GM23338 (cell line): ENCODE data around the gene CENPT. TPM values are rescaled to one million over a fixed set of nuclear protein-coding genes. Genes with fewer than 3 reads are reported as not detected.
A peak's percentile ranks its signal among the peaks of the same experiment; 100 is the strongest.

ENCODE experiments used
- ATAC-seq: fragments of 200-7000 bp; cut with Tn5 transposase; 3 replicates; pipeline ENCODE4 v1.9.1; 2020
- DNase-seq: peaks from one replicate; pipeline ENCODE4 v3.0.0-alpha.2; 2015; ENCODE audit warnings: low spot score
- H2AFZ ChIP-seq: fragments of 200-600 bp; sonication (generic); 2 replicates; pipeline ENCODE4 v1.8.0; 2016; ENCODE audit warnings: antibody characterized with exemption, mild to moderate bottlenecking, moderate library complexity
- H3F3A ChIP-seq: fragments of 200-600 bp; sonication (generic); replicated peaks from 2 replicates; pipeline ENCODE4 v1.8.0; 2017; ENCODE audit warnings: antibody characterized with exemption, mixed run types, low read depth
- H3K27ac ChIP-seq: fragments of 200-600 bp; sonication (generic); 2 replicates; pipeline ENCODE4 v1.6.1; 2016; ENCODE audit warnings: low read depth
- H3K27me3 ChIP-seq: fragments of 200-600 bp; sonication (generic); 2 replicates; pipeline ENCODE4 v1.8.0; 2016; ENCODE audit warnings: mild to moderate bottlenecking, mixed run types, moderate library complexity; ENCODE audit not compliant: insufficient read depth
- H3K36me3 ChIP-seq: fragments of 200-600 bp; sonication (generic); 2 replicates; pipeline ENCODE4 v1.8.0; 2016; ENCODE audit warnings: mild to moderate bottlenecking; ENCODE audit not compliant: insufficient read depth
- H3K4me1 ChIP-seq: fragments of 200-600 bp; sonication (generic); 2 replicates; pipeline ENCODE4 v1.8.0; 2016; ENCODE audit warnings: mild to moderate bottlenecking, moderate library complexity; ENCODE audit not compliant: insufficient read depth
- H3K4me2 ChIP-seq: fragments of 200-600 bp; sonication (generic); 2 replicates; pipeline ENCODE4 v1.7.1; 2017; ENCODE audit warnings: mixed run types
- H3K4me3 ChIP-seq: fragments of 200-600 bp; sonication (generic); 2 replicates; pipeline ENCODE4 v1.6.1; 2016; ENCODE audit warnings: mixed run types
- H3K79me2 ChIP-seq: fragments of 200-600 bp; sonication (generic); replicated peaks from 2 replicates; pipeline ENCODE4 v1.8.0; 2017; ENCODE audit warnings: mild to moderate bottlenecking; ENCODE audit not compliant: insufficient read depth
- H3K9me2 ChIP-seq: fragments of 200-600 bp; sonication (generic); 2 replicates; pipeline ENCODE4 v1.8.0; 2017; ENCODE audit not compliant: insufficient read depth
- H4K20me1 ChIP-seq: fragments of 200-600 bp; sonication (generic); replicated peaks from 2 replicates; pipeline ENCODE4 v1.8.0; 2017; ENCODE audit warnings: mild to moderate bottlenecking; ENCODE audit not compliant: insufficient read depth
- H3K27ac Mint-ChIP-seq: 2 replicates; pipeline ENCODE4 v1.8.0; 2020; ENCODE audit warnings: inconsistent platforms, mild to moderate bottlenecking, moderate library complexity, mixed read lengths
- H3K27me3 Mint-ChIP-seq: 3 replicates; pipeline ENCODE4 v1.8.0; 2022; ENCODE audit warnings: low read depth, mild to moderate bottlenecking, moderate library complexity, mixed read lengths, inconsistent platforms; ENCODE audit not compliant: insufficient read depth, poor library complexity
- H3K36me3 Mint-ChIP-seq: 3 replicates; pipeline ENCODE4 v1.8.0; 2021; ENCODE audit warnings: low read depth, mild to moderate bottlenecking, inconsistent platforms, moderate library complexity, mixed read lengths
- H3K4me1 Mint-ChIP-seq: 3 replicates; pipeline ENCODE4 v1.8.0; 2020; ENCODE audit warnings: mild to moderate bottlenecking, inconsistent platforms, mixed read lengths
- H3K4me3 Mint-ChIP-seq: 3 replicates; pipeline ENCODE4 v1.8.0; 2021; ENCODE audit warnings: moderate library complexity, mild to moderate bottlenecking, inconsistent platforms, mixed read lengths
- H3K9me3 Mint-ChIP-seq: 3 replicates; pipeline ENCODE4 v1.8.0; 2020; ENCODE audit warnings: moderate library complexity, mild to moderate bottlenecking, inconsistent platforms, mixed read lengths
- ETS1 ChIP-seq: IDR thresholded peaks from 2 replicates; pipeline ENCODE4 v1.6.1; 2016; ENCODE audit warnings: antibody characterized with exemption
- POLR2AphosphoS5 ChIP-seq: IDR thresholded peaks from 2 replicates; pipeline ENCODE4 v1.6.1; 2016; ENCODE audit warnings: antibody characterized with exemption, low read depth
- ZNF331 ChIP-seq: fragments of 250-450 bp; sonication (Bioruptor Pico); IDR thresholded peaks from 2 replicates; pipeline ENCODE4 v1.5.0; 2020; ENCODE audit warnings: low read depth, mild to moderate bottlenecking, moderate library complexity
- polyA plus RNA-seq: library from polyadenylated mRNA; unstranded; fragments of >200 nt; fragmentation: Nextera tagmentation; extraction: Ambion mirVana; gene quantifications from 2 replicates; pipeline ENCODE4 v1.2.1, GENCODE V29; 2016
- total RNA-seq: library from RNA; depleted of rRNA; stranded (reverse); fragments of >200 nt; shearing (Covaris generic); gene quantifications from 2 replicates; pipeline ENCODE4 v1.2.3, GENCODE V29; 2014
- TF ChIP-seq, protein P1 (sequence below): fragments of 250-450 bp; sonication (Bioruptor Pico); IDR thresholded peaks from 2 replicates; pipeline ENCODE4 v1.5.0; 2020; ENCODE audit warnings: mild to moderate bottlenecking, moderate library complexity
- TF ChIP-seq, protein P2 (sequence below), 2 experiments: fragments of 200-600 bp in 1 of 2; sonication (generic) in 1 of 2; conservative IDR thresholded peaks; 2 replicates each; pipeline versions ENCODE4 v1.5.1 to v1.6.1; 2016 to 2017; ENCODE audit warnings: antibody characterized with exemption in 2 of 2, low read depth in 2 of 2, mild to moderate bottlenecking in 2 of 2, moderate library complexity in 1 of 2

The CENPT gene
- total and polyA plus RNA-seq, 2 experiments from 2014 or later = 55.4 to 63.8 TPM

DNA sequence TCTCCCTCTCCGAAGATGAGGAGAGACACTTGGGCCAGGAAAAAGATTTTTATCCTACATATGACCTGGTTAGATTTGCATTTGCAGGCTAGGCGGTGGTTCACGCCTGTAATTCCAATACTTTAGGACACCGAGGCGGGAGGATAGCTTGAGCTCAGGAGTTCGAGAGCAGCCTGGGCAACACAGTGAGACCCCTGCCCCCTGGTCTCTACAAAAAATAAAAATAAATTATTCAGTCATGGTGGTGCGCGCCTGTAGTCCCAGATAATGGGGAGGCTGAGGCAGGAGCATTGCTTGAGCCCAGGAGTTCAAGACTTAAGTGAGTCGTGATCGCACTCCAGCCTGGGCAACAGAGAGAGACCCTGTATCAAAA is 13.3 kb downstream of the CENPT start (continued):
- TF ChIP-seq, protein P1, sequence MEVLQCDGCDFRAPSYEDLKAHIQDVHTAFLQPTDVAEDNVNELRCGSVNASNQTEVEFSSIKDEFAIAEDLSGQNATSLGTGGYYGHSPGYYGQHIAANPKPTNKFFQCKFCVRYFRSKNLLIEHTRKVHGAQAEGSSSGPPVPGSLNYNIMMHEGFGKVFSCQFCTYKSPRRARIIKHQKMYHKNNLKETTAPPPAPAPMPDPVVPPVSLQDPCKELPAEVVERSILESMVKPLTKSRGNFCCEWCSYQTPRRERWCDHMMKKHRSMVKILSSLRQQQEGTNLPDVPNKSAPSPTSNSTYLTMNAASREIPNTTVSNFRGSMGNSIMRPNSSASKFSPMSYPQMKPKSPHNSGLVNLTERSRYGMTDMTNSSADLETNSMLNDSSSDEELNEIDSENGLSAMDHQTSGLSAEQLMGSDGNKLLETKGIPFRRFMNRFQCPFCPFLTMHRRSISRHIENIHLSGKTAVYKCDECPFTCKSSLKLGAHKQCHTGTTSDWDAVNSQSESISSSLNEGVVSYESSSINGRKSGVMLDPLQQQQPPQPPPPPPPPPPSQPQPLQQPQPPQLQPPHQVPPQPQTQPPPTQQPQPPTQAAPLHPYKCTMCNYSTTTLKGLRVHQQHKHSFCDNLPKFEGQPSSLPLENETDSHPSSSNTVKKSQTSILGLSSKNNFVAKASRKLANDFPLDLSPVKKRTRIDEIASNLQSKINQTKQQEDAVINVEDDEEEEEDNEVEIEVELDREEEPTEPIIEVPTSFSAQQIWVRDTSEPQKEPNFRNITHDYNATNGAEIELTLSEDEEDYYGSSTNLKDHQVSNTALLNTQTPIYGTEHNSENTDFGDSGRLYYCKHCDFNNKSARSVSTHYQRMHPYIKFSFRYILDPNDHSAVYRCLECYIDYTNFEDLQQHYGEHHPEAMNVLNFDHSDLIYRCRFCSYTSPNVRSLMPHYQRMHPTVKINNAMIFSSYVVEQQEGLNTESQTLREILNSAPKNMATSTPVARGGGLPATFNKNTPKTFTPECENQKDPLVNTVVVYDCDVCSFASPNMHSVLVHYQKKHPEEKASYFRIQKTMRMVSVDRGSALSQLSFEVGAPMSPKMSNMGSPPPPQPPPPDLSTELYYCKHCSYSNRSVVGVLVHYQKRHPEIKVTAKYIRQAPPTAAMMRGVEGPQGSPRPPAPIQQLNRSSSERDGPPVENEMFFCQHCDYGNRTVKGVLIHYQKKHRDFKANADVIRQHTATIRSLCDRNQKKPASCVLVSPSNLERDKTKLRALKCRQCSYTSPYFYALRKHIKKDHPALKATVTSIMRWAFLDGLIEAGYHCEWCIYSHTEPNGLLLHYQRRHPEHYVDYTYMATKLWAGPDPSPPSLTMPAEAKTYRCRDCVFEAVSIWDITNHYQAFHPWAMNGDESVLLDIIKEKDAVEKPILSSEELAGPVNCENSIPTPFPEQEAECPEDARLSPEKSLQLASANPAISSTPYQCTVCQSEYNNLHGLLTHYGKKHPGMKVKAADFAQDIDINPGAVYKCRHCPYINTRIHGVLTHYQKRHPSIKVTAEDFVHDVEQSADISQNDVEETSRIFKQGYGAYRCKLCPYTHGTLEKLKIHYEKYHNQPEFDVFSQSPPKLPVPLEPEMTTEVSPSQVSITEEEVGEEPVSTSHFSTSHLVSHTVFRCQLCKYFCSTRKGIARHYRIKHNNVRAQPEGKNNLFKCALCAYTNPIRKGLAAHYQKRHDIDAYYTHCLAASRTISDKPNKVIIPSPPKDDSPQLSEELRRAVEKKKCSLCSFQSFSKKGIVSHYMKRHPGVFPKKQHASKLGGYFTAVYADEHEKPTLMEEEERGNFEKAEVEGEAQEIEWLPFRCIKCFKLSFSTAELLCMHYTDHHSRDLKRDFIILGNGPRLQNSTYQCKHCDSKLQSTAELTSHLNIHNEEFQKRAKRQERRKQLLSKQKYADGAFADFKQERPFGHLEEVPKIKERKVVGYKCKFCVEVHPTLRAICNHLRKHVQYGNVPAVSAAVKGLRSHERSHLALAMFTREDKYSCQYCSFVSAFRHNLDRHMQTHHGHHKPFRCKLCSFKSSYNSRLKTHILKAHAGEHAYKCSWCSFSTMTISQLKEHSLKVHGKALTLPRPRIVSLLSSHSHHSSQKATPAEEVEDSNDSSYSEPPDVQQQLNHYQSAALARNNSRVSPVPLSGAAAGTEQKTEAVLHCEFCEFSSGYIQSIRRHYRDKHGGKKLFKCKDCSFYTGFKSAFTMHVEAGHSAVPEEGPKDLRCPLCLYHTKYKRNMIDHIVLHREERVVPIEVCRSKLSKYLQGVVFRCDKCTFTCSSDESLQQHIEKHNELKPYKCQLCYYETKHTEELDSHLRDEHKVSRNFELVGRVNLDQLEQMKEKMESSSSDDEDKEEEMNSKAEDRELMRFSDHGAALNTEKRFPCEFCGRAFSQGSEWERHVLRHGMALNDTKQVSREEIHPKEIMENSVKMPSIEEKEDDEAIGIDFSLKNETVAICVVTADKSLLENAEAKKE = no peak
- TF ChIP-seq, protein P2, sequence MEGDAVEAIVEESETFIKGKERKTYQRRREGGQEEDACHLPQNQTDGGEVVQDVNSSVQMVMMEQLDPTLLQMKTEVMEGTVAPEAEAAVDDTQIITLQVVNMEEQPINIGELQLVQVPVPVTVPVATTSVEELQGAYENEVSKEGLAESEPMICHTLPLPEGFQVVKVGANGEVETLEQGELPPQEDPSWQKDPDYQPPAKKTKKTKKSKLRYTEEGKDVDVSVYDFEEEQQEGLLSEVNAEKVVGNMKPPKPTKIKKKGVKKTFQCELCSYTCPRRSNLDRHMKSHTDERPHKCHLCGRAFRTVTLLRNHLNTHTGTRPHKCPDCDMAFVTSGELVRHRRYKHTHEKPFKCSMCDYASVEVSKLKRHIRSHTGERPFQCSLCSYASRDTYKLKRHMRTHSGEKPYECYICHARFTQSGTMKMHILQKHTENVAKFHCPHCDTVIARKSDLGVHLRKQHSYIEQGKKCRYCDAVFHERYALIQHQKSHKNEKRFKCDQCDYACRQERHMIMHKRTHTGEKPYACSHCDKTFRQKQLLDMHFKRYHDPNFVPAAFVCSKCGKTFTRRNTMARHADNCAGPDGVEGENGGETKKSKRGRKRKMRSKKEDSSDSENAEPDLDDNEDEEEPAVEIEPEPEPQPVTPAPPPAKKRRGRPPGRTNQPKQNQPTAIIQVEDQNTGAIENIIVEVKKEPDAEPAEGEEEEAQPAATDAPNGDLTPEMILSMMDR (conservative IDR thresholded peaks at IDR 0.05; ENCODE audit: low read depth in 2 of 2) = no peak

- Mint-ChIP-seq H3K36me3 (peaks cover 25% of the 10 kb centered on the region), H3K4me3 (peak overlapping the region; percentile 84), H3K27me3 (peaks cover 9% of the 10 kb centered on the region), H3K4me1 (peaks cover 10% of the 10 kb centered on the region), H3K9me3 (no peaks in the 10 kb centered on the region), H3K27ac (no peak overlapping the region)
- Histone ChIP-seq H3K27me3 (no peaks in the 10 kb centered on the region), H3K4me2 (peak overlapping the region; percentile 99), H3K27ac (no peak overlapping the region), H3K4me3 (peak overlapping the region; percentile 92), H2AFZ (peak overlapping the region; percentile 84), H3K36me3 (no peaks in the 10 kb centered on the region), H3K9me2 (no peaks in the 10 kb centered on the region), H3K79me2 (no peaks in the 10 kb centered on the region; the same call in 1 of the 2 replicates), H4K20me1 (0 out of 2 replicates have a peak, but pooled peaks cover 3% of the 10 kb centered on the region), H3K4me1 (0 out of 2 replicates have a peak, but pooled peaks cover 3% of the 10 kb centered on the region), H3F3A (no peaks in the 10 kb centered on the region)
- DNase-seq (peak; percentile 99), ATAC-seq (peak; percentile 99)
- no peak for TF ChIP-seq ZNF331
- TF ChIP-seq POLR2AphosphoS5 = peak; percentile 94
- peak; percentile 94 for TF ChIP-seq ETS1
Observed at GRCh38 chr16:67833415-67834241, 13.9 kb downstream of the CENPT start.
